NCI-H1417 (cell line): ENCODE results near the gene CYB5A.
"Not testable (repeated sequence)": the region's sequence is repeated elsewhere in the genome, so short reads cannot be mapped to it uniquely, and the experiment has no call there.

ENCODE experiments used
- DNase-seq, 3 experiments: peaks; one replicate each; lab custom pipeline; 2025; lab: John Stamatoyannopoulos, UW

The CYB5A gene

GRCh38 chr18:74291771-74292540 lies at the start of gene CYB5A:
Gene CYB5A, minus strand, starts transcription at chr18:74291963. Its CDS starts 88 bp downstream, at chr18:74291875.
- peak; percentile 95 to 98 (median 95) for DNase-seq

GRCh38 chr18:74337912-74338309 lies 46.1 kb upstream of the CYB5A start:
- DNase-seq, result no peak

- DNase-seq, result no peak
These were observed 45.6 kb upstream of the CYB5A start for GRCh38 chr18:74337155-74337911.

- DNase-seq, result no peak
These were observed 44.9 kb upstream of the CYB5A start for GRCh38 chr18:74336656-74337055.

- DNase-seq, result no peak
These were observed 42.6 kb upstream of the CYB5A start for GRCh38 chr18:74334242-74334893.

- no peak for DNase-seq
These were observed 41.3 kb upstream of the CYB5A start for GRCh38 chr18:74333091-74333490.

- peak in 2 of 3 experiments; percentile 15 to 74 for DNase-seq
These were observed 39.6 kb upstream of the CYB5A start for GRCh38 chr18:74331404-74331803.

- DNase-seq, result no peak
These were observed 38.0 kb upstream of the CYB5A start for GRCh38 chr18:74329688-74330205.

GRCh38 chr18:74328206-74328605 lies 36.4 kb upstream of the CYB5A start:
- no peak for DNase-seq

- not testable (repeated sequence) for DNase-seq
These were observed 35.0 kb upstream of the CYB5A start for GRCh38 chr18:74326791-74327190.

GRCh38 chr18:74326231-74326630 lies 34.5 kb upstream of the CYB5A start:
- no peak for DNase-seq

GRCh38 chr18:74316257-74317170 lies 24.8 kb upstream of the CYB5A start:
- DNase-seq, result no peak

- DNase-seq, result no peak
These were observed 23.9 kb upstream of the CYB5A start, which contains the start of gene C18orf63 for GRCh38 chr18:74315464-74316256. Gene C18orf63, plus strand, starts transcription at chr18:74315839. Its CDS starts 2,027 bp downstream, at chr18:74317866.

GRCh38 chr18:74314759-74315463 lies 23.1 kb upstream of the CYB5A start:
- no peak for DNase-seq

- DNase-seq, result no peak
These were observed 19.2 kb upstream of the CYB5A start for GRCh38 chr18:74311000-74311399.

GRCh38 chr18:74310411-74310810 lies 18.6 kb upstream of the CYB5A start:
- peak in 2 of 3 experiments; percentile 2 to 38 for DNase-seq

- DNase-seq, result no peak
These were observed 12.2 kb upstream of the CYB5A start for GRCh38 chr18:74303936-74304335.

GRCh38 chr18:74303306-74303705 lies 11.5 kb upstream of the CYB5A start:
- no peak for DNase-seq

GRCh38 chr18:74299746-74300145 lies 8.0 kb upstream of the CYB5A start:
- DNase-seq, result no peak

- no peak for DNase-seq
These were observed 7.4 kb upstream of the CYB5A start for GRCh38 chr18:74299162-74299561.
